Activated CD4-positive, alpha-beta T cell treated with anti-CD3 and anti-CD28 coated beads, Interleukin-2, amount 50 U/mL, for 4 hours (primary cell): ENCODE results near the gene C11orf98.
"Not testable (repeated sequence)": the region's sequence is repeated elsewhere in the genome, so short reads cannot be mapped to it uniquely, and the experiment has no call there.

ENCODE experiments used
- DNase-seq, 2 experiments: peaks; one replicate each; pipeline ENCODE4 v3.0.0-alpha.2; 2020

Gene C11orf98

GRCh38 chr11:62665075-62665598 lies at the start of gene C11orf98, which contains the start of gene CSKMT:
Gene C11orf98, minus strand, starts transcription at chr11:62665210. Its CDS starts 41 bp downstream, at chr11:62665169.
Gene CSKMT, plus strand, starts transcription at chr11:62665312. Its CDS starts 568 bp downstream, at chr11:62665880.
- DNase-seq, result peak; percentile 93 to 94

- no peak for DNase-seq
Observed at GRCh38 chr11:62713343-62713742, 48.3 kb upstream of the C11orf98 start.

- DNase-seq, result no peak
Observed at GRCh38 chr11:62712861-62713260, 47.9 kb upstream of the C11orf98 start.

GRCh38 chr11:62712276-62712812 lies 47.3 kb upstream of the C11orf98 start:
- DNase-seq, result no peak

GRCh38 chr11:62710001-62710345 lies 45.0 kb upstream of the C11orf98 start:
- no peak for DNase-seq

GRCh38 chr11:62709247-62710000 lies 44.4 kb upstream of the C11orf98 start:
- DNase-seq, result peak; percentile 96 to 97

- peak; percentile 24 to 37 for DNase-seq
Observed at GRCh38 chr11:62708793-62709192, 43.8 kb upstream of the C11orf98 start.

- no peak for DNase-seq
Observed at GRCh38 chr11:62708392-62708791, 43.4 kb upstream of the C11orf98 start.

GRCh38 chr11:62707277-62707861 lies 42.4 kb upstream of the C11orf98 start, which contains the start of the genes BSCL2 and GNG3:
Gene BSCL2, minus strand, starts transcription at chr11:62707424. Its CDS starts 229 bp downstream, at chr11:62707195.
Gene GNG3, plus strand, starts transcription at chr11:62707676. Its CDS starts 620 bp downstream, at chr11:62708296.
- DNase-seq, result no peak

GRCh38 chr11:62706850-62707247 lies 41.8 kb upstream of the C11orf98 start:
- no peak for DNase-seq

- DNase-seq, result peak; percentile 89 to 90
Observed at GRCh38 chr11:62705880-62706849, 41.2 kb upstream of the C11orf98 start.

- no peak for DNase-seq
Observed at GRCh38 chr11:62705413-62705812, 40.4 kb upstream of the C11orf98 start.

GRCh38 chr11:62703921-62704320 lies 38.9 kb upstream of the C11orf98 start:
- DNase-seq, result not testable (repeated sequence)

- DNase-seq, result no peak
Observed at GRCh38 chr11:62702246-62702645, 37.2 kb upstream of the C11orf98 start.

GRCh38 chr11:62694455-62695167 lies 29.6 kb upstream of the C11orf98 start:
- peak; percentile 69 to 71 for DNase-seq

GRCh38 chr11:62693624-62694023 lies 28.6 kb upstream of the C11orf98 start:
- not testable (repeated sequence) for DNase-seq

- no peak for DNase-seq
Observed at GRCh38 chr11:62689421-62690183, 24.6 kb upstream of the C11orf98 start, which contains the start of gene LRRN4CL. Gene LRRN4CL, minus strand, starts transcription at chr11:62689530. Its CDS starts 1,022 bp downstream, at chr11:62688508.

GRCh38 chr11:62688491-62688890 lies 23.5 kb upstream of the C11orf98 start:
- DNase-seq, result no peak

- DNase-seq, result no peak
Observed at GRCh38 chr11:62687508-62688396, 22.7 kb upstream of the C11orf98 start.

GRCh38 chr11:62682518-62682917 lies 17.5 kb upstream of the C11orf98 start:
- no peak for DNase-seq
